Measurements from ENCODE around the gene USP30.

DNA sequence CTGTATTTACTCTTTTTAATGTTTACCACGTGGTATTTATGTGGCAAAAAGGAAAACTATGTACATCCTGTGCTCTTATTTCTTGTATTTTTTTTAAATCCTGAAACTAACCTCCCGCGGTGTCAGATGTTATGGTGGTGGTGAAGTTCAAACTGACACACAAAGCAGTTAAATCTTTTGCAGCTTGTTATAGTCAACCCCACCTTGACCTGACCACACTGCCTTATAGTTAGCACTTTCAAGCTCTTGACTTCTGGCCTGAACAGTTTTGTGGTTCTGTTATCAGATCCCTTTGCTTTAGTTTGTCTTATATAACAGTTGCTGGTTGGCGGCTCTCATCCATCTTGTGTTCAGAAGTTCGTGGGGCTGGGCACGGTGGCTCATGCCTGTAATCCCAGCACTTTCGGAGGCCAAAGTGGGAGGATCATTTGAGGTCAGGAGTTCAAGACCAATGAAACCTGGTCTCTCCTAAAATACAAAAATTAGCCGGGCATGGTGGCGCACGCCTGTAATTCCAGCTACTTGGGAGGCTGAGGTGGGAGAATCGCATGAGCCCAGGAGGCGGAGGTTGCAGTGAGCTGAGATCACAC, 47.1 kb downstream of the USP30 start:
- TF ChIP-seq, protein P1, sequence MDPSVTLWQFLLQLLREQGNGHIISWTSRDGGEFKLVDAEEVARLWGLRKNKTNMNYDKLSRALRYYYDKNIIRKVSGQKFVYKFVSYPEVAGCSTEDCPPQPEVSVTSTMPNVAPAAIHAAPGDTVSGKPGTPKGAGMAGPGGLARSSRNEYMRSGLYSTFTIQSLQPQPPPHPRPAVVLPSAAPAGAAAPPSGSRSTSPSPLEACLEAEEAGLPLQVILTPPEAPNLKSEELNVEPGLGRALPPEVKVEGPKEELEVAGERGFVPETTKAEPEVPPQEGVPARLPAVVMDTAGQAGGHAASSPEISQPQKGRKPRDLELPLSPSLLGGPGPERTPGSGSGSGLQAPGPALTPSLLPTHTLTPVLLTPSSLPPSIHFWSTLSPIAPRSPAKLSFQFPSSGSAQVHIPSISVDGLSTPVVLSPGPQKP (IDR thresholded peaks at IDR 0.05; ENCODE audit: low read depth, low read length) = no peak
- TF ChIP-seq POLR2A (IDR thresholded peaks at IDR 0.05; ENCODE audit: low read depth, low read length) (no peak), BHLHE40 (IDR thresholded peaks at IDR 0.05; ENCODE audit: borderline replicate concordance in 1 of 2, low read depth in 2 of 2, low read length in 1 of 2) (no peak), TCF12 (IDR thresholded peaks at IDR 0.05; ENCODE audit: low read depth, low read length) (no peak), CREB1 (IDR thresholded peaks at IDR 0.05; ENCODE audit: low read depth) (no peak), CEBPB (IDR thresholded peaks at IDR 0.05; ENCODE audit: borderline replicate concordance in 1 of 2, low read depth in 2 of 2, low read length in 2 of 2) (no peak), JUNB (IDR thresholded peaks at IDR 0.05) (no peak), KAT2A (conservative IDR thresholded peaks at IDR 0.05; ENCODE audit: control insufficient read depth, low read depth, low read length) (no peak), ATF7 (IDR thresholded peaks at IDR 0.05; ENCODE audit: low read depth) (no peak), TBL1XR1 (IDR thresholded peaks at IDR 0.05; ENCODE audit: low read depth, low read length) (no peak), CREM (IDR thresholded peaks at IDR 0.05; ENCODE audit: low read depth) (no peak)
- TF ChIP-seq, protein P2, sequence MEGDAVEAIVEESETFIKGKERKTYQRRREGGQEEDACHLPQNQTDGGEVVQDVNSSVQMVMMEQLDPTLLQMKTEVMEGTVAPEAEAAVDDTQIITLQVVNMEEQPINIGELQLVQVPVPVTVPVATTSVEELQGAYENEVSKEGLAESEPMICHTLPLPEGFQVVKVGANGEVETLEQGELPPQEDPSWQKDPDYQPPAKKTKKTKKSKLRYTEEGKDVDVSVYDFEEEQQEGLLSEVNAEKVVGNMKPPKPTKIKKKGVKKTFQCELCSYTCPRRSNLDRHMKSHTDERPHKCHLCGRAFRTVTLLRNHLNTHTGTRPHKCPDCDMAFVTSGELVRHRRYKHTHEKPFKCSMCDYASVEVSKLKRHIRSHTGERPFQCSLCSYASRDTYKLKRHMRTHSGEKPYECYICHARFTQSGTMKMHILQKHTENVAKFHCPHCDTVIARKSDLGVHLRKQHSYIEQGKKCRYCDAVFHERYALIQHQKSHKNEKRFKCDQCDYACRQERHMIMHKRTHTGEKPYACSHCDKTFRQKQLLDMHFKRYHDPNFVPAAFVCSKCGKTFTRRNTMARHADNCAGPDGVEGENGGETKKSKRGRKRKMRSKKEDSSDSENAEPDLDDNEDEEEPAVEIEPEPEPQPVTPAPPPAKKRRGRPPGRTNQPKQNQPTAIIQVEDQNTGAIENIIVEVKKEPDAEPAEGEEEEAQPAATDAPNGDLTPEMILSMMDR (IDR thresholded peaks at IDR 0.05 in 2 of 3, conservative IDR thresholded peaks at IDR 0.05 in 1 of 3; ENCODE audit: control insufficient read depth in 2 of 3, extremely low read depth in 1 of 3, insufficient read depth in 1 of 3, low read depth in 3 of 3, low read length in 3 of 3) = no peak

All from GM12878 (cell line).